K562 (cell line): Measurements from ENCODE around the gene NRF1. TPM values are rescaled to one million over a fixed set of nuclear protein-coding genes. Genes with fewer than 3 reads are reported as not detected.

Experiments used
- ATAC-seq: fragments of 200-7000 bp; cut with Tn5 transposase; 3 replicates; pipeline ENCODE4 v1.9.1; 2020; ENCODE audit warnings: moderate library complexity
- BruUV-seq: library from RNA; stranded (reverse); fragments of 400-500 nt; replicated peaks from 2 replicates; lab custom pipeline; 2021; lab: Mats Ljungman, UMichigan
- CTCF ChIA-PET: fragments of 300-600 bp; formaldehyde crosslinking; extraction: SDS; loops from one replicate; lab custom pipeline; 2021; ENCODE audit warnings: low intra/inter-chr PET ratio; lab: Yijun Ruan, JAX
- POLR2A ChIA-PET: fragments of 300-600, 350-650 bp; sonication (Branson Sonifier 250); formaldehyde crosslinking; extraction: SDS; loops from one replicate; lab custom pipeline; 2021; ENCODE audit warnings: antibody characterized with exemption, inconsistent platforms; lab: Yijun Ruan, JAX
- DNase-seq, 4 experiments: peaks; one replicate each; pipeline versions ENCODE4 v3.0.0 to v3.0.0-alpha.2; 2011 to 2018; ENCODE audit warnings: low spot score in 3 of 4, mixed read lengths in 3 of 4; ENCODE audit errors: extremely low read depth in 1 of 4
- FAIRE-seq: peaks from 2 replicates; lab custom pipeline; 2011; peaks lifted over from hg19 to GRCh38; lab: Jason Lieb, UNC
- H2AFZ ChIP-seq: 2 replicates; pipeline ENCODE4 v1.6.0; 2011; ENCODE audit warnings: low read depth, low read length, control low read depth, inconsistent platforms
- H3K27ac ChIP-seq: fragments of 200-600 bp; 3 replicates; pipeline ENCODE4 v1.8.0; 2011; ENCODE audit warnings: low read depth, mild to moderate bottlenecking, control low read depth, inconsistent platforms, low read length, moderate library complexity, mixed read lengths; ENCODE audit errors: extremely low read depth
- H3K27me3 ChIP-seq, 2 experiments: fragments of 300-600 bp in 1 of 2; 2 replicates in 1 of 2; 3 replicates in 1 of 2; pipeline versions ENCODE4 v1.6.0 to v1.8.0; 2011; ENCODE audit warnings: inconsistent platforms in 2 of 2, low read length in 2 of 2, mild to moderate bottlenecking in 1 of 2, mixed read lengths in 1 of 2, moderate library complexity in 1 of 2; ENCODE audit not compliant: control insufficient read depth in 2 of 2, insufficient read depth in 2 of 2
- H3K36me3 ChIP-seq: fragments of 300-600 bp; 3 replicates; pipeline ENCODE4 v1.8.0; 2011; ENCODE audit warnings: mild to moderate bottlenecking, low read length, inconsistent platforms; ENCODE audit not compliant: control insufficient read depth, insufficient read depth
- H3K4me1 ChIP-seq, 2 experiments: fragments of 200-600 bp in 1 of 2; replicated peaks in 1 of 2; 2 replicates in 1 of 2; 3 replicates in 1 of 2; pipeline versions ENCODE4 v1.5.1 to v1.8.0; 2011; ENCODE audit warnings: inconsistent platforms in 2 of 2, low read length in 2 of 2, mild to moderate bottlenecking in 1 of 2, mixed read lengths in 1 of 2, moderate library complexity in 1 of 2; ENCODE audit not compliant: control insufficient read depth in 2 of 2, insufficient read depth in 2 of 2
- H3K4me2 ChIP-seq: 2 replicates; pipeline ENCODE4 v1.6.1; 2011; ENCODE audit warnings: low read length, control low read depth, inconsistent platforms, mixed read lengths; ENCODE audit not compliant: insufficient read depth
- H3K4me3 ChIP-seq: fragments of 200-600 bp; sonication (generic), shearing (Covaris generic); 2 replicates; pipeline ENCODE4 v1.5.1; 2016; ENCODE audit warnings: control low read depth, inconsistent platforms
- H3K79me2 ChIP-seq: fragments of 200-600 bp; 3 replicates; pipeline ENCODE4 v1.8.0; 2011; ENCODE audit warnings: low read length, inconsistent platforms; ENCODE audit not compliant: control insufficient read depth, insufficient read depth
- H3K9ac ChIP-seq, 2 experiments: 2 replicates each; pipeline versions ENCODE4 v1.6.0 to v1.6.1; 2011; ENCODE audit warnings: low read depth in 2 of 2, low read length in 2 of 2, control low read depth in 1 of 2, inconsistent platforms in 1 of 2, mild to moderate bottlenecking in 1 of 2, mixed read lengths in 1 of 2; ENCODE audit not compliant: insufficient read depth in 1 of 2
- H3K9me1 ChIP-seq: one replicate; pipeline ENCODE4 v1.6.0; 2011; ENCODE audit warnings: inconsistent platforms, mild to moderate bottlenecking, low read length, moderate library complexity; ENCODE audit not compliant: control insufficient read depth, insufficient read depth
- H3K9me3 ChIP-seq: replicated peaks from 2 replicates; pipeline ENCODE4 v1.5.1; 2011; ENCODE audit warnings: low read depth, low read length, inconsistent platforms; ENCODE audit not compliant: control insufficient read depth, insufficient read depth
- H4K20me1 ChIP-seq: replicated peaks from 2 replicates; pipeline ENCODE4 v1.6.1; 2011; ENCODE audit warnings: low read length, inconsistent platforms, mixed read lengths; ENCODE audit not compliant: control insufficient read depth, insufficient read depth
- GABPB1 ChIP-seq: sonication (generic); formaldehyde crosslinking; IDR thresholded peaks from 2 replicates; pipeline ENCODE4 v1.8.0; 2022; ENCODE audit warnings: mild to moderate bottlenecking, missing genetic modification reagents
- HIVEP1 ChIP-seq: fragments of 250-450 bp; sonication (Bioruptor Pico); IDR thresholded peaks from 2 replicates; pipeline ENCODE4 v1.4.0; 2020; ENCODE audit warnings: mild to moderate bottlenecking
- HMGN3 ChIP-seq: IDR thresholded peaks from 2 replicates; pipeline ENCODE4 v1.6.1; 2011; ENCODE audit warnings: borderline replicate concordance, low read depth, mild to moderate bottlenecking, mixed read lengths, low read length; ENCODE audit not compliant: insufficient read length; ENCODE audit errors: extremely low read depth
- MED1 ChIP-seq: sonication (generic); formaldehyde crosslinking; IDR thresholded peaks from 2 replicates; pipeline ENCODE4 v1.8.1; 2023; ENCODE audit warnings: missing genetic modification reagents, borderline replicate concordance
- NFIC ChIP-seq: fragments of 450-650 bp; IDR thresholded peaks from 2 replicates; pipeline ENCODE4 v1.6.1; 2017; ENCODE audit warnings: mild to moderate bottlenecking, inconsistent platforms
- POLR2G ChIP-seq: fragments of 200-400 bp; formaldehyde crosslinking; IDR thresholded peaks from 2 replicates; pipeline ENCODE4 v1.6.1; 2017; ENCODE audit warnings: low read depth, mild to moderate bottlenecking, antibody characterized with exemption, low read length, moderate library complexity
- RBBP5 ChIP-seq: fragments of 200-600 bp; sonication (generic); IDR thresholded peaks from 2 replicates; pipeline ENCODE4 v1.6.1; 2012; ENCODE audit warnings: borderline replicate concordance, mild to moderate bottlenecking, low read length, control low read depth, inconsistent platforms; ENCODE audit not compliant: insufficient read depth, poor library complexity, severe bottlenecking
- RBFOX2 ChIP-seq: fragments of 200-400 bp; formaldehyde crosslinking; IDR thresholded peaks from 2 replicates; pipeline ENCODE4 v1.6.1; 2017; ENCODE audit warnings: low read depth, mild to moderate bottlenecking, low read length, moderate library complexity
- RBM17 ChIP-seq: fragments of 200-400 bp; formaldehyde crosslinking; IDR thresholded peaks from 2 replicates; pipeline ENCODE4 v1.6.1; 2017; ENCODE audit warnings: low read depth, mild to moderate bottlenecking, low read length, borderline replicate concordance
- ZBTB7A ChIP-seq: IDR thresholded peaks from 2 replicates; pipeline ENCODE4 v1.6.1; 2011; ENCODE audit warnings: low read depth, mild to moderate bottlenecking, low read length, moderate library complexity, borderline replicate concordance; ENCODE audit not compliant: control insufficient read depth
- ZC3H4 ChIP-seq: sonication (generic); formaldehyde crosslinking; IDR thresholded peaks from 2 replicates; pipeline ENCODE4 v1.9.0; 2021; ENCODE audit warnings: missing genetic modification reagents, borderline replicate concordance
- ZFX ChIP-seq: sonication (generic); formaldehyde crosslinking; IDR thresholded peaks from 2 replicates; pipeline ENCODE4 v1.8.0; 2022; ENCODE audit warnings: mild to moderate bottlenecking, missing genetic modification reagents, moderate library complexity
- ZNF124 ChIP-seq: sonication (generic); formaldehyde crosslinking; IDR thresholded peaks from 2 replicates; pipeline ENCODE4 v1.8.1; 2022; ENCODE audit warnings: missing genetic modification reagents
- ZNF282 ChIP-seq: sonication (generic); formaldehyde crosslinking; IDR thresholded peaks from 2 replicates; pipeline ENCODE4 v1.8.1; 2023; ENCODE audit warnings: missing genetic modification reagents
- WGBS: fragments of 100-300 bp; shearing (Covaris generic); methylation state at CpG from one replicate; pipeline ENCODE4 v1.1.6; 2016; ENCODE audit warnings: low coverage, mixed read lengths; ENCODE audit not compliant: insufficient coverage; ENCODE audit errors: missing lambda C conversion rate; 5-methylcytosine and 5-hydroxymethylcytosine counted together
- in situ Hi-C: fragments of 300-500 bp; cut with MboI; formaldehyde crosslinking; loops from 4 replicates; pipeline ENCODE4 v1.15.0; 2018; ENCODE audit warnings: inconsistent platforms, mixed read lengths
- intact Hi-C: fragments of 100-400 bp; cut with micrococcal nuclease; formaldehyde crosslinking; loops from 2 replicates; pipeline ENCODE4 v1.14.2; 2022
- polyA plus RNA-seq, 8 experiments: library from polyadenylated mRNA; depleted of rRNA in 4 of 8; stranded (reverse) in 5 of 8; unstranded in 3 of 8; fragments of >200 nt; fragmentation: Nextera tagmentation in 2 of 8; fragmentation: Illumina TruSeq in 1 of 8; extraction: Ambion mirVana in 2 of 8; extraction: Trizol in 1 of 8; gene quantifications; 2 replicates each; pipeline versions ENCODE4 v1.2.1 to v1.2.3, GENCODE V29; 2011 to 2014; ENCODE audit warnings: inconsistent platforms in 1 of 8, missing spikeins in 1 of 8
- total RNA-seq, 7 experiments: library from RNA; depleted of rRNA in 6 of 7; stranded (reverse); fragments of >200 nt in 6 of 7; fragmentation: Illumina TruSeq in 2 of 7; extraction: Trizol in 2 of 7; gene quantifications; 2 replicates each; pipeline versions ENCODE4 v1.2.1 to v1.2.3, GENCODE V29; 2011 to 2021; ENCODE audit warnings: low replicate concordance in 1 of 7
- TF ChIP-seq, protein P1 (sequence below): sonication (generic); formaldehyde crosslinking; IDR thresholded peaks from 2 replicates; pipeline ENCODE4 v1.8.1; 2023; ENCODE audit warnings: mild to moderate bottlenecking, missing genetic modification reagents
- TF ChIP-seq, protein P2 (sequence below), 3 experiments: fragments of 200-800 bp in 1 of 3; fragments of 250-450 bp in 1 of 3; fragments of 450-650 bp in 1 of 3; sonication (Bioruptor Pico) in 1 of 3; sonication (Bioruptor generic) in 1 of 3; formaldehyde crosslinking in 1 of 3; IDR thresholded peaks; 2 replicates each; pipeline versions ENCODE4 v1.6.1 to v1.8.0; 2016 to 2022; ENCODE audit warnings: mild to moderate bottlenecking in 2 of 3, missing genetic modification characterization in 2 of 3, missing compliant biosample characterization in 1 of 3, moderate library complexity in 1 of 3

Gene NRF1
- total and polyA plus RNA-seq, 9 of the 15 experiments (the other 6 are each of a cell fraction or from before 2014, with no cell fraction given) = 8.6 to 28.8 (median 20.3) TPM

DNA sequence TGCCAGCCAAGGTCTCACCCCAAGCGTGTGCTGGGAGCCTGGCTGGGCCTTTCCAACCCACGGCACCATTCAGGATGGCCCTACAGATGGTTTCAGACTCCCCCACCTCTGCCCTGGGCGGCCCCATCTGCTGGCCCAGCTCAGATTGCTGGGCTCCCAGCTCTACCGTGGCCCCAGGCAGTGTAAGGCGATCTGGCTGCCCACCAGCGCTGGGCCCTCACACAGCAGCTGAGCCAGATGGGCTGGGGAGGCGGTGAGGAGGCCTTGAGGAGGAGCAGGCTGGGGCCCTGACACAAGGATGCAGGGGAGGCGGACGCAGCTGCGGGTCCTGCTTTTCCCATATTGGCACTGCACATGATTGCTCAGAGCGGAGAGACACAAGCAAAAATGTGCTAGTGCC lies 162.8 kb downstream of the NRF1 start:
- BruUV-seq = no TSS peak
- no peak overlapping the region for H3K4me2 ChIP-seq
- ATAC-seq (0 out of 3 replicates have a peak, but pooled peaks have one; percentile 2), DNase-seq (no peak), FAIRE-seq (no peak)
- no peaks in the 10 kb centered on the region for H3K9me3 ChIP-seq
- no peaks in the 10 kb centered on the region for H3K9me1 ChIP-seq
- ChIA-PET CTCF (no interaction called here), POLR2A (interaction anchor here (0.6 to 2.1 kb wide), 3 partner anchors 11 to 60 kb away, joined by 3 to 11 read pairs (median 3); no protein-coding TSS in a partner anchor)
- H2AFZ ChIP-seq = no peak overlapping the region
- intact Hi-C loops (no loop called here), in situ Hi-C loops (no loop called here)
- H3K9ac ChIP-seq = peak overlapping the region in 1 of 2 experiments; percentile 74; a peak in 2 of 4 replicates
- no peak overlapping the region for H3K27ac ChIP-seq
- WGBS = 75% methylated on average over 11 of the region's 11 CpGs
- no peaks in the 10 kb centered on the region; the same call in 1 of the 2 replicates for H4K20me1 ChIP-seq
- no peaks in the 10 kb centered on the region for H3K36me3 ChIP-seq
- H3K27me3 ChIP-seq = no peaks in the 10 kb centered on the region
- H3K4me1 ChIP-seq = peaks cover 23 to 86% of the 10 kb centered on the region in 2 experiments
- H3K4me3 ChIP-seq = no peak overlapping the region
- H3K79me2 ChIP-seq = peaks cover 22% of the 10 kb centered on the region; the same call in 2 of the 3 replicates
- TF ChIP-seq ZC3H4 (CRISPR knock-in tag) (0 out of 2 replicates have a peak, but pooled peaks have one; percentile 36), ZNF124 (CRISPR knock-in tag) (0 out of 2 replicates have a peak, but pooled peaks have one; percentile 54), ZBTB7A (no peak), HMGN3 (peak; percentile 30), ZFX (CRISPR knock-in tag) (peak; percentile 30), HIVEP1 (no peak), RBBP5 (peak; percentile 5), RBM17 (no peak), MED1 (0 out of 2 replicates have a peak, but pooled peaks have one; percentile 34), GABPB1 (CRISPR knock-in tag) (no peak; the same call in 1 of the 2 replicates), RBFOX2 (peak; percentile 42; the same call in 1 of the 2 replicates), ZNF282 (CRISPR knock-in tag) (0 out of 2 replicates have a peak, but pooled peaks have one; percentile 50), POLR2G (0 out of 2 replicates have a peak, but pooled peaks have one; percentile 16), NFIC (no peak)
- TF ChIP-seq, protein P1, sequence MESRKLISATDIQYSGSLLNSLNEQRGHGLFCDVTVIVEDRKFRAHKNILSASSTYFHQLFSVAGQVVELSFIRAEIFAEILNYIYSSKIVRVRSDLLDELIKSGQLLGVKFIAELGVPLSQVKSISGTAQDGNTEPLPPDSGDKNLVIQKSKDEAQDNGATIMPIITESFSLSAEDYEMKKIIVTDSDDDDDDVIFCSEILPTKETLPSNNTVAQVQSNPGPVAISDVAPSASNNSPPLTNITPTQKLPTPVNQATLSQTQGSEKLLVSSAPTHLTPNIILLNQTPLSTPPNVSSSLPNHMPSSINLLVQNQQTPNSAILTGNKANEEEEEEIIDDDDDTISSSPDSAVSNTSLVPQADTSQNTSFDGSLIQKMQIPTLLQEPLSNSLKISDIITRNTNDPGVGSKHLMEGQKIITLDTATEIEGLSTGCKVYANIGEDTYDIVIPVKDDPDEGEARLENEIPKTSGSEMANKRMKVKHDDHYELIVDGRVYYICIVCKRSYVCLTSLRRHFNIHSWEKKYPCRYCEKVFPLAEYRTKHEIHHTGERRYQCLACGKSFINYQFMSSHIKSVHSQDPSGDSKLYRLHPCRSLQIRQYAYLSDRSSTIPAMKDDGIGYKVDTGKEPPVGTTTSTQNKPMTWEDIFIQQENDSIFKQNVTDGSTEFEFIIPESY (CRISPR knock-in tag) = 0 out of 2 replicates have a peak, but pooled peaks have one; percentile 34
- TF ChIP-seq, protein P2, sequence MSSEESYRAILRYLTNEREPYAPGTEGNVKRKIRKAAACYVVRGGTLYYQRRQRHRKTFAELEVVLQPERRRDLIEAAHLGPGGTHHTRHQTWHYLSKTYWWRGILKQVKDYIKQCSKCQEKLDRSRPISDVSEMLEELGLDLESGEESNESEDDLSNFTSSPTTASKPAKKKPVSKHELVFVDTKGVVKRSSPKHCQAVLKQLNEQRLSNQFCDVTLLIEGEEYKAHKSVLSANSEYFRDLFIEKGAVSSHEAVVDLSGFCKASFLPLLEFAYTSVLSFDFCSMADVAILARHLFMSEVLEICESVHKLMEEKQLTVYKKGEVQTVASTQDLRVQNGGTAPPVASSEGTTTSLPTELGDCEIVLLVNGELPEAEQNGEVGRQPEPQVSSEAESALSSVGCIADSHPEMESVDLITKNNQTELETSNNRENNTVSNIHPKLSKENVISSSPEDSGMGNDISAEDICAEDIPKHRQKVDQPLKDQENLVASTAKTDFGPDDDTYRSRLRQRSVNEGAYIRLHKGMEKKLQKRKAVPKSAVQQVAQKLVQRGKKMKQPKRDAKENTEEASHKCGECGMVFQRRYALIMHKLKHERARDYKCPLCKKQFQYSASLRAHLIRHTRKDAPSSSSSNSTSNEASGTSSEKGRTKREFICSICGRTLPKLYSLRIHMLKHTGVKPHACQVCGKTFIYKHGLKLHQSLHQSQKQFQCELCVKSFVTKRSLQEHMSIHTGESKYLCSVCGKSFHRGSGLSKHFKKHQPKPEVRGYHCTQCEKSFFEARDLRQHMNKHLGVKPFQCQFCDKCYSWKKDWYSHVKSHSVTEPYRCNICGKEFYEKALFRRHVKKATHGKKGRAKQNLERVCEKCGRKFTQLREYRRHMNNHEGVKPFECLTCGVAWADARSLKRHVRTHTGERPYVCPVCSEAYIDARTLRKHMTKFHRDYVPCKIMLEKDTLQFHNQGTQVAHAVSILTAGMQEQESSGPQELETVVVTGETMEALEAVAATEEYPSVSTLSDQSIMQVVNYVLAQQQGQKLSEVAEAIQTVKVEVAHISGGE (CRISPR knock-in tag; IDR thresholded peaks at IDR 0.05) = no peak
